Measurements from ENCODE around the gene ABHD17B.

- TF ChIP-seq CTCF (IDR thresholded peaks at IDR 0.05) = no peak
- no peak for TF ChIP-seq ZFX (IDR thresholded peaks at IDR 0.05; ENCODE audit: borderline replicate concordance)
Measured at GRCh38 chr9:71941060-71941568, 30.1 kb upstream of the ABHD17B start.

Data from 22Rv1 (cell line).